Measurements from ENCODE around the gene QDPR. TPM values are rescaled to one million over a fixed set of nuclear protein-coding genes. Genes with fewer than 3 reads are reported as not detected.

QDPR gene
- polyA plus RNA-seq, 3 donors, result 20.6 to 90.0 (median 64.4) TPM

DNA sequence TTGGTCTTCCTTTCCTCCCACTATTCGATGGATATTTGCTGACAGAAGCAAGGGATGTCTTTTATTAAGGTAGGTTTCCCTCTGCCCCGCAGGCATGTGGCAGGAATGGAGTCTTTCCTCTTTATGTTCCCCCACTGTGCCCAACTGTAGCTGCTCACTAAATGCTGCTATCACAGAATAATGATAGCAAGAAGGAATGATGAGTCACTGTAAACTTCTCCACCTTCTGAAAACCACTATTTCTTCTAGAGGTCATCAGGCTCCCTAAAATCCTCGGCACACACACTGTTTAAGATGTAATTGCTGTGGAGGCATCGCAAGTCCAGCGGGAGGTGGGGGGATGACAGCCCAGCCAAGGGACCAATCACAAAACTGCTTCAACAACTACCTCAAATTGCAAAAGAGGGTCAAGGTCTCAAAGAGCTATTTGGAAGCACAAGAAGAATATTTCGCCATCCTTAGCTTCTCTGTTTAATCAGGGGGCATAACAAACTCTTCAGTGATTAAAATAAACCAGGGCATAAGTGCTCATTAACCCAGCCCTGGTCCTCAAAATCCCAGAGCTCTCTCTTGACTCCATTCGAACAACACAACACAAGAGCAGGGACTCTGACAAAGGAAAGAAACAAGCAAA lies 13.9 kb downstream of the QDPR start:
- H3K27ac ChIP-seq (ENCODE audit: low read depth, low read length), result no peak overlapping the region
- 74 to 89% (median 77%) methylated on average over 7 of the region's 7 CpGs for WGBS, 3 donors

DNA sequence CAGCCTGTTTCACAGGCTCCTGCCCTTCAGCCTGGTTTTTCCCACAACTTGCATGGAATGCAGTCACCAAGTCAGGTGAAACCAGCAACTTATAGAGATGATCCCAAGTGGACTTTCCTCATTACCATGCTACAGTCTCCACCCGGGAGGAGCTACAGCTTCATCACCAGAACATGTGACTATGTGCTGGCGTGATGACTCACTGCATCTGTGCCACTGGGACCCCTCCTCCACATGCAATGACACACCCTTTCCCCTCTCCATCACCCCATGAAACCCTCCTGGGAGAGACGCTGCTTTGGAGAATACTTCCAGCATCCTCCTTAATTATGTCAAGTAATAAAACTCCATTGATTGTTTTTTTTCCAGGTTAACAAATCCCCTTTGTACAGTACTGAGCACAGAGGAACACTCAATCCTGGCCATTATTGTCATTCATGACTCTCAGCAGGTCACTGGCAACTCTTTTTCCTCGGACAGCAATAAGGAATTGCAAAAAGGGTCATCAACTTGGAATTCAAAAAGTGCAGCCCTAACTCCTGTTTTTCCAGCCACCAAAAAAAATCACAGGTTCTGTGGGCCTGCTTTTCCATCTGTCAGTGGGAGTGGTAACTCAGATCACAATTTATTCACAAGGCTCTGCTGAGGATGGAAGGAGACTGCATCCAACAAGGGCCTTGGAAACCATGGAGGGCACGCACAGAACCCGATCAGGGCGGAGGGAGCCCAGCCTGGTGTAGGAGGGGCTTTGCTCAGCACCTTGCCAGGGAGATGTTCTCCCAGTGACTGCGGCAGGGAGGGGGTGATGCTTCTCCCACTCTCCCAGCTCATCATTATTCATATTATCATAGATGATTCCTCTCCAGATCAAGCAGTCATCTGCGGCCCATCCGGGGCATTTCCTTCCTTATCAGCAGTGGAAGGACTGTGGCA lies 17.4 kb downstream of the QDPR start:
- WGBS, 3 donors, result 74 to 89% (median 74%) methylated on average over 10 of the region's 10 CpGs
- H3K27ac ChIP-seq (ENCODE audit: low read depth, low read length), result no peak overlapping the region

DNA sequence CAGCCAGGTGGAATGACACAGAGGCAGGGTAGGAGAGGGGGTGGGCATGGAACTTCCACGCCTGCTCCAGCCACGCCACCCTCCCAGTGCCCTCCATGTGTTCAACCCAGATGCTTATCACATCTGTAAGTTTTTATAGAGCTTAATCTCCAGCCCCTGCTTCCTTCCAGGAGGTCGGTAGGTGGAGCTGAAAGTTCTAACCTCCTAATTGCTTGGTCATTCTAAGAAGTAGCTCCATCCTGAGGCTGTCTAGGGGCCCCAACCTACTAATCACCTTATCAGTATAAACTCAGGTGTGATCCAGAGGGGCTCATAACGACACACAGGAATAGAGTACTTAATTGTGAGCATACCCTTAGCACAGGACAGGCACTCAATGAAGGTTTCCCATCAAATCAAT lies 18.3 kb downstream of the QDPR start:
- WGBS, 3 donors, result 70 to 81% (median 76%) methylated on average over 4 of the region's 4 CpGs
- H3K27ac ChIP-seq (ENCODE audit: low read depth, low read length), result no peak overlapping the region

DNA sequence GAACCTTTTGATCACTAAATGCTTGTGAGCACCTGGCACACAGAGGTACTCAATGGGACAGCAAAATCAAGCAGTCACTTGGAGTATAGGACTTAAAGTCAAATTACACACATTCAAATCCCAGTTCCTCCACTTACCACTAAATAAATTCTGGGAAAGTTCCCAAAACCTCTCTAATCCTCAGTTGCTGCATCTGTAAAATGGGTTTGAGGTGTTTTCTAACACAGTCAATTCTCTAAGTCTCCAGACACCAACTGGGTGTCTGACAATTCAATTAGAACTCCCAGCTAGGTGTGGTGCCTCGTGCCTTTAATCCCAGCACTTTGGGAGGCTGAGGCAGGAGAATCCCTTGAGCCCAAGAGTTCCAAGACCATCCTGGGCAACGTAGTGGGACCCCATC lies 19.0 kb downstream of the QDPR start:
- WGBS, 3 donors, result 92 to 100% (median 94%) methylated on average over 2 of the region's 2 CpGs
- H3K27ac ChIP-seq (ENCODE audit: low read depth, low read length), result no peak overlapping the region

DNA sequence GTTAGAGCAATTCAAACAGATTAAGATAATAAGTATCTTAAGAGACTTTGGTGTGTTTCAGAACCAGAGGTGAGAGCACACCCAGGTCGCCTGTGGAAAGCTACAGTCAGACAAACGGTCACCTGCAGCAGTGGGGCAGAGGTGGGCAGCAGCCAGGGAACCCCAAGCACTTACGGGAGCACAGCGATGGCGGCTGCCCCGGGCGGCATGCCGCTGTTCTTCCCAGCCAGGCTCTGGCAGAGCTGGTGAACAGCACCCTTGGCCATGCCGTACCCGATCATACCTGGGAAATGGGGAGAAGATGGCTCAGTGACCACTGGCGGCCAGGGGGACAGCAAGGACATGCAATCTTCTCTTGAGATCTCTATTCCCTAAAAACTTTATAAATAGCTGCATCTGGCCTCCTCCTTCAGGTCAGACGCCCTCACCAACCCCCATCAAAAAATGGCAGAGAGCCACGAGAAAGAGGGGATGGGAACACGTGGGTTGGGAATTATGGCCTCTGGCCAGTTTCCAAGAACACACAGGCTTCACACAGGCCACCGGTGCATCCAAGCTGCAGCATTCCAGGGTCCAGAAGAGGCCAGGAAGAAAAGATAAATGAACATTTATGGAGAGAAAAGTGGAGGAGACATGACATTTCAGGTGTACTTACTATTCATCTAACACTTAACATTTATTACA lies 19.7 kb downstream of the QDPR start:
- 84 to 87% (median 85%) methylated on average over 15 of the region's 15 CpGs for WGBS, 3 donors
- no peak overlapping the region for H3K27ac ChIP-seq (ENCODE audit: low read depth, low read length)

DNA sequence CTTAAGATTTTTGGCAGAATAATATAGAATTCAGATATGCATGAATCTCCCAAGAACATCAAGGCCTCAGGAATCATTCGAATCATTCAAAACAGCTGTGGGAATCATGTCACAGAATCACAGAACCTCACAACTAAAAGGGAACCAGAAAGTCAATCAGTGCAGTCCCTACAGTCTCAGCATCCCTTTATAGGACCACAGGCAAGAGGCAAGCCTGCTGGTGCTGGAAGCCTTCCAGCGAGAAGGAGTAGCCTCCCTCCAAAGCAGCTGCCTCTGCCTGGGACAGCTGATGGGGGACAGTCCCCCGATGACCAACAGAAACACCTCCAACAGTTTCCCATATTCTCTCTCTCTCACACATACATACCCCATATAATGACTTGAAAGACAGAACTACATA lies 20.7 kb downstream of the QDPR start:
- H3K27ac ChIP-seq (ENCODE audit: low read depth, low read length), result no peak overlapping the region
- WGBS, 3 donors, result 79 to 86% (median 86%) methylated on average over 3 of the region's 3 CpGs

DNA sequence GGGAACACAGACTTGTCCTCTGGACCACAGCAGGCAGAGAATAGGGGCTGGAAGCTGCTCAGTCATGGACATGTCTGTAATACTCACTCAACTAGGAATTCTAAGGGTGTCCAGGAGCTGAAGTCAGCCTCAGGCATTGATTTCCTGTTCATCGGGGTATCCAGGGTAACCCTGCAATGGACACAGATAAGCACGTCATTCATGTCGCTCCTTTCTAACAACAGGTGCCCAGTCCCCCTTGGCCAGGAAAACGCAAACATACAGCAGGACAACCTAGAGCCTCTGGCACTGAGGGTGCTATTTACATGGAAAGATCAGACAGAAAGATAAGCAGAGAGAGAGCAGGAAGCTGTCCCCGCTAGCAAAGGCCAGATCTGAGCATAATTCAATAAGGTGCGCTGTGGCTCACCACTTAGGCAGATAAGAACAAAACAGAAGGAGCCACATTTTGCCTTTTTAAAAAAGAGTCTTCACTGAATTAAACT lies 21.3 kb downstream of the QDPR start:
- 30 to 81% (median 74%) methylated on average over 6 of the region's 6 CpGs for WGBS, 3 donors
- no peak overlapping the region for H3K27ac ChIP-seq (ENCODE audit: low read depth, low read length)

DNA sequence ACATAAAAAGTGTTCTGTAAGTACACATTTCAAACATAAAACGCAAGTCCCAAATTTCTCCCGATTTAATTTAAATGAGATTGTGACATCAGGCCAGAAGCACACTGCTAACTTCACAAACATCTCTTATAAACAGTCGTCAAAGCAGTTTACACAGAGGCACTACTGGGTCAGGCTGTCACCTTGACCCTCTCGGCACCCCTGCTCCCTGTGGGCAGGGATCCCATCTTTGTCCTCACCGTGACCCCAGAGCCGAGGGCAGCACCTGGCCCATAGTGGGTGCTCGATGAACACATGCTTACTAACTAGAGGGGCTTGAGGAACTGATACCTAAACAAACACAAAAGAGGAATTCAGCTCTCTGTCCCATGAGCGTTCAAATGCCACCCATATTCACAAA lies 22.2 kb downstream of the QDPR start:
- H3K27ac ChIP-seq (ENCODE audit: low read depth, low read length), result no peak overlapping the region
- 76 to 87% (median 82%) methylated on average over 8 of the region's 8 CpGs for WGBS, 3 donors

DNA sequence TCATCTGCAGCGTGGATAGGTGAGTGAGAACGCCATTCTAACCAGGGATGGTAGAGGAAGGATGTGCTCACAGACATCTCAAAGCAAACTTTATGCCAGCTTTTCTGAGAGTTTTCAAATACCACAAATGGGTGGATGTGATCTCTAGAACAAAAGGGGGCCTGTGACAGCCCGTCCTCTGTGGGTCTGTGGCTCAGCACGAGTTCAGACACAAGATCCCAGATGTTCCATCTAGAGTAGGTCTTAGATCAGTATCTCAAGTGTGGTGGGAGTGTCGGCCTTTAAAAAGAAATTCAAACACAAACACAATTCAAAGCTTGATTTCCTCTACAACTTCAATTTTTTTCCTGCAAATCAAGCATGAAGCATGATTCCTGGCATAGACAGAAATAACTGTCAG lies 22.8 kb downstream of the QDPR start:
- WGBS, 3 donors, result 86 to 93% (median 88%) methylated on average over 5 of the region's 5 CpGs
- H3K27ac ChIP-seq (ENCODE audit: low read depth, low read length), result no peak overlapping the region

DNA sequence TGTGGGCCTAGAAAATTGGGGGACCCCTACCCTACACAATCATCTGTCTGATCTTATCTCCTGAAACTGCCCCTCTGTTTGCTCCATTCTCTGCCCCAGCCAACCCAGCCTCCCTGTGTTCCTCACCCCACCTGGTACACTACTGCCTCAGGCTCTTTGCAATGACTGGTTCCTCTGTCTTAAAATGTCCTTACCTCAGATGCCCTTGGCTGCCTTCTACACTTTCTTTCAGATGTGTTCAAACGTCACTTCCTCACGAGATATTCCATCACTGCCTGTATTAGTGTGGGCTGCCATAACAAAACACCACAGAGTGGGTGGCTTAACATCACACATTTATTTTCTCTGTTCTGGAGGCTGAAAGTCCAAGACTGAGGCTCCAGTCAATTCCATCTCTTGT lies 29.2 kb downstream of the QDPR start:
- WGBS, 3 donors, result 89 to 91% (median 90%) methylated on average over 2 of the region's 2 CpGs
- H3K27ac ChIP-seq (ENCODE audit: low read depth, low read length), result no peak overlapping the region

DNA sequence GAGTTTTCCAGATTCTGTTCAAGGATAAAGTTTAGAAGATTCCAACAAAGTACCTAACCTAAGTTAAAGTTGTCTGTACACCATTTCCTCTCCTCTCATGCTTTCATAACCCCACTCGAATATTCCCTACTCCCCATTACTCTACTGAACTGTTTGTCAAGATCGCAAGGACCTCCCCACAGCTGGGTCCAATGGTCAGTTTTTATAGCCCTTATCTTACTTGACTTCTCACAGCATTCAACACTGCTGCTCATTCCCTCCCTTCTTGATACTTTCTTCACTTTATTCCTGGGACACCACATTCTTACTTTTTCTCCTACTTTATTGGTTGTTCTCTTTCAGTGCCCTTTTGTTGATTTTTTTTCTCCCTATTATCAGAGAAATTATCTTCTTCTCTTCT lies 30.9 kb downstream of the QDPR start:
- H3K27ac ChIP-seq (ENCODE audit: low read depth, low read length), result no peak overlapping the region
- 84 to 90% (median 87%) methylated on average over 2 of the region's 2 CpGs for WGBS, 3 donors

DNA sequence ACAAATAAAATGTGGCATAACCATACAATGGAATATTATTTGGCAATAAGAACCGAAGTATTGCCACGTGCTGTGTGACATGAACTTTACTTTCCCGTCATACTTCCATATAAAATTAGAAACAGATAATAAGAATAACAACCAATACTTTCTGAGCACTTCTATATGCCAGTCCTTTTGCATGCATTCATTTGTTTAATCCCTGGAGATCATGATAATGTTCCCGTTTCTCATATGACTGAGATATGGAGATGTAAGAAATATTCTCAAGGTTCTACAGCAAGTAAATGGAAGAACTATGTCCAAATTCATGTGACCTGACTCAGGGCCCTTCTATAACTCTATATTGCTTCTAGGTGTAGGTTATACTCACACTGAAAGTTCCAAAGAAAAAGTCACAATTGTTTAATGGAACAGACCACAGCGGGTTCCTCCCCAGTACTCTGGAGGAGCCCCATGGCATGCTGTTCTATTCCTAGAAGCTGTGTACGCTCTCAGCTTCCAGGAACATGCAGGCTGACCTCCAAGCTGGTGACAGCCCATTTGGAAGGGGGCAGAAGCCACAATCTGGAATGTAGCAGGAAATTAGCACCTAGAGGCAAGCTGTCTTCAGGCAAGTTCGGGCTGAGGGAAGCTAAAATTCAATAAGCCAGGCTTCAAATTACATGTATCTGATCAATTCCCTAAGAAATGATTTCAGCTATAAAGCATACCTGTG lies 31.5 kb downstream of the QDPR start:
- WGBS, 3 donors, result 76 to 90% (median 85%) methylated on average over 7 of the region's 7 CpGs
- H3K27ac ChIP-seq (ENCODE audit: low read depth, low read length), result no peak overlapping the region

DNA sequence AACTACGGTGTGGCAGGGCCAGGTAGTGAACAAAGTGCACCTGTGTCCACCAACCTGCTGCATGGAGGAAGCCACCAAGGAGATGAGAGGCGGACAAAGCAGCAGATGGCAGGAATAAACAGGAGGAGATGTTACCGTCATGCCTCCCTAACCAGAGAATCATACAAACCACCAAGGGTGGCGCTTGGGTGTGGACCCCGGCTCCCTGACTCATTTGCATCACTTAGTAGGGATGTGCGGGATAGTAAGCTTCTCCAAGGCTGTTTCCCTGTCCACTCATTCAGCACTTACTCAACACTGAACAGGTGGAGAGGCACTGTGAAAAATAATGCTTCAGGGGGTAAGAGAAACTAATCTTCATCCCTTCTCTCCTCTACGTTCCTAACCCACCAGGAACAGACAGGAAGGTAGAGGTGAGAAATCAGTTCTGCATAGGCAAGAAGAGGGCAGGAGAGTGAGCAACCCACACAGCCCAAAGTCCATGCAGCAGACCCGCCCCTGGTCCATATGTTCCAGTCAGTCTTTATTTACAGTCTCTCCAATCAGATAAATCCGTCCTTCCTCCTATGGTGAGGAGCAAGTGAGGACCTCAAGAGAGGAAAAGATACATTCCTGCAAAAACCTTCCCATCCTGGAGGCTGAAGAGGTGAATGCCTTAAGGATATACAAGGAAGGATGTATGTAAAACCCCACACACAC lies 34.0 kb downstream of the QDPR start:
- no peak overlapping the region for H3K27ac ChIP-seq (ENCODE audit: low read depth, low read length)
- 81 to 91% (median 88%) methylated on average over 9 of the region's 9 CpGs for WGBS, 3 donors

DNA sequence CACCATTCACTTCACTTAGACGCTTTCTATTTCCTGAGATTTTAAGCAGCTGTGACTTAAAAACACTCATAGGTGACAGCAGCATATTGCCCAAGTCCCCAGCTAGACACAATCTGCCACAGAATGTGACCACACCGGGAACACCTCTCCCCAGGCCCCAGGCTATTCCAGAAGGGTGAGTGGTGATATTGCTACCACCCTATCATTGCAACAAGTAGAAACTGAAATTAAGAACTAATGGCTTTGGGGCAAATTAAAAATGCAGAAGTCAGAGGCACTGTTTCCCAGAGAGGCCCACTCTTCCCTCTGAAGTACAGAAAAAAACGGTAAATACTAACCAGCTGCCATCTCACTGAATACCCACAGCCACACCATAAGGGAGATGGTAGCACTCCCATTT lies 35.0 kb downstream of the QDPR start:
- 41 to 76% (median 71%) methylated on average over 3 of the region's 3 CpGs for WGBS, 3 donors
- no peak overlapping the region for H3K27ac ChIP-seq (ENCODE audit: low read depth, low read length)

DNA sequence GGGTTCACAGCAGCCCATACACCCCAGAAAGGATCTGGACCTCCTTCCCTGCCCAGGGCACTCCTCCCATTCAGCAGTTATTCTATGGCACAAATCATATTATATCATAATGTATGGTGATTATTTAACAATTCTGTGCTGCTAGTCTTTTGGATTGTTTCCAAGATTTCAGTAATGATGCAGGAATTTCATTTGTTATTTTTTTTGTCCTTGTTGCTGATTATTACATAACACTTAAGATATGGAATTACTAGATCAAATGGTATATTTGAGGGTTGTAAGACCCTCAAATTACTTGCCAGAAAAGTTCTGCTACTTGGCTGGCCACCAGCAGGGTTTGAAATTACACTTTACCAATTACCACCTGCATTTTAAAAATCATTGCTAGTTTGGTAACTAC lies 36.4 kb downstream of the QDPR start:
- no peak overlapping the region for H3K27ac ChIP-seq (ENCODE audit: low read depth, low read length)

DNA sequence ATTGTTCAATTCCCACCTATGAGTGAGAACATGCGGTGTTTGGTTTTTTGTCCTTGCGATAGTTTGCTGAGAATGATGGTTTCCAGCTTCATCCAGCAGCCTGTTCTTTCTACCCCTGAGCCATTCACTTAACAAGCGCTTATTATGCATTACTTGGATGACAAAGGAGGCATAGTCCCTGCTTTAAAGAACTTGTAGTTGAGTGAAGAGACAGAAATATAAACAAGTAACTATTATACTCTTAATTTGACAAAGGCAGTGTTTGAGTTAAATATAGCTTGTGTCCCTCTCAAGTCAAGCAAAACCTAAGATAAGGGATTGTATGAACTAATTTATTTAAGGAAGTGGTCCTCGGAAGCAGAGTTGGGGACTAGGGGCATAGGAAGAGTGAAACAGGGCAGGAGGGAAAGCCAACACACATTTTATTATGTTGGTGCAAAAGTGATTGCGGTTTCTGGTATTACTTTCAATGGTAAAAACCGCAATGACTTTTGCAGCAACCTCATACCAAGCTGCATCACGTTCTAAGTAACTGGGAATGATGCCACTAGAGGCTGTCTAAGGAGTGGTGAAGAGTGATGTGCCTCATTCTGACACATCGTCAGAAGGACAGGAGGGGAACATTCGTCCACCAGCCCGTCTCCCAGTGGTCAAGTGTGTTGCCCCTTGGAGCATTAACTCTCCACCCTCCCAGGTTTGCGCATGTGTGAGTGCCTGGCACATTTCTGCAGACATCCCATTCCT lies 41.8 kb downstream of the QDPR start:
- 79 to 84% (median 81%) methylated on average over 11 of the region's 11 CpGs for WGBS, 3 donors
- no peak overlapping the region for H3K27ac ChIP-seq (ENCODE audit: low read depth, low read length)

DNA sequence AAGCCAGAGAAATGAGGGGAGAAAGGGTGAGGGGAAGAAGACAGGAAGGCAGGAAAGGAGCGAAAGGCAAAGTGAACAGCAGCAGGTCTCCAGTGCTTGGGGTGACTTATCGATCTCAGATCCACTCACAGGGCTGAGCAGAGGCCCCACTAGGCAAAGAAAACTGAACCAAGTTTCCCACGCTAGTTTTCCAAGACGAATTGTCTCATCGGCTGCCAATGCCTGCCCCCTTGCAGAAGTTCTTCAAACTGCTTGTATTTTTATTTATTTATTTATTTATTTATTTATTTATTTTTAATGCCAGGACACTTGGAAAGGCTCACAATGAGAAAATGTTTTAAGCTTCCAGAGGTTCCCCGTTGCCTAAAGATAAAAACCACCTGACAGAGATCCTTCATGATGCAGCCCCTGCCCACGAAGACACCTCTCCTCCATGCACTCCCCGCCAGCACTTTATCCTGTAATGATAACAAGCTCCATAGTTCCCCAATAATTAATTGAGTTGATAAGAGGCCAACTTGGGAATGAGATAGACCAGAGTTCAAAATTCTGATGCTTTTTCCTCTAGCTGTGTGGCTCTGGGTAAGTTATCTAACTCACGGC lies 43.2 kb downstream of the QDPR start:
- H3K27ac ChIP-seq (ENCODE audit: low read depth, low read length), result no peak overlapping the region
- 45 to 48% (median 47%) methylated on average over 9 of the region's 9 CpGs for WGBS, 3 donors
